OCI-LY7 (cell line): Measurements from ENCODE around the gene TSPAN31.

Source experiments
- EZH2phosphoT487 ChIP-seq: fragments of 200-600 bp; sonication (generic); IDR thresholded peaks from 2 replicates; pipeline ENCODE4 v1.6.1; 2018; ENCODE audit warnings: low read depth, borderline replicate concordance, mild to moderate bottlenecking, mixed run types, antibody characterized with exemption, low read length, moderate library complexity, mixed read lengths
- TF ChIP-seq, protein P1 (sequence below): fragments of 200-600 bp; sonication (generic); conservative IDR thresholded peaks from 2 replicates; pipeline ENCODE4 v1.5.1; 2014; ENCODE audit warnings: mild to moderate bottlenecking, antibody characterized with exemption, low read length, moderate library complexity, mixed read lengths

DNA sequence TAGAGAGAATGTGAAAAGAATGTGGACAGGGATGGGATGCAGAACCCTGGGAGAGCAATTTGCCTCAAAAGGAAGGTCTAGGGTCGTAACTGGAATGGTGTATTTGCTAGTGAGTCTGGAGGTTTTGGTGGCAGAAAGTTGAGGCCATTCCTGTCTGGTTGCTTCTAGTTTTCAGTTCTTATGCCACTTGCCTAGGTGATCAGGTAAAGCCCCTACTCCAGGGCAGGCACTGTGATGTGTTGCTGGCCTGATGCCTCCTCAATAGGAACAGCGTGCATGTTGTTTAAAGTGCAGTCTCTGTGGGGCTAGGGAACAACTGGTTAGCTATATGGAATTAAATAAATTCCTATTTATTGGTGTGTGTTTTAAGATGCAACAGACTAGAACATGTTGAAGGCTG lies 44.5 kb upstream of the TSPAN31 start:
- TF ChIP-seq, protein P1, sequence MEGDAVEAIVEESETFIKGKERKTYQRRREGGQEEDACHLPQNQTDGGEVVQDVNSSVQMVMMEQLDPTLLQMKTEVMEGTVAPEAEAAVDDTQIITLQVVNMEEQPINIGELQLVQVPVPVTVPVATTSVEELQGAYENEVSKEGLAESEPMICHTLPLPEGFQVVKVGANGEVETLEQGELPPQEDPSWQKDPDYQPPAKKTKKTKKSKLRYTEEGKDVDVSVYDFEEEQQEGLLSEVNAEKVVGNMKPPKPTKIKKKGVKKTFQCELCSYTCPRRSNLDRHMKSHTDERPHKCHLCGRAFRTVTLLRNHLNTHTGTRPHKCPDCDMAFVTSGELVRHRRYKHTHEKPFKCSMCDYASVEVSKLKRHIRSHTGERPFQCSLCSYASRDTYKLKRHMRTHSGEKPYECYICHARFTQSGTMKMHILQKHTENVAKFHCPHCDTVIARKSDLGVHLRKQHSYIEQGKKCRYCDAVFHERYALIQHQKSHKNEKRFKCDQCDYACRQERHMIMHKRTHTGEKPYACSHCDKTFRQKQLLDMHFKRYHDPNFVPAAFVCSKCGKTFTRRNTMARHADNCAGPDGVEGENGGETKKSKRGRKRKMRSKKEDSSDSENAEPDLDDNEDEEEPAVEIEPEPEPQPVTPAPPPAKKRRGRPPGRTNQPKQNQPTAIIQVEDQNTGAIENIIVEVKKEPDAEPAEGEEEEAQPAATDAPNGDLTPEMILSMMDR: no peak
- TF ChIP-seq EZH2phosphoT487: no peak
